HFFc6 (cell line): Measurements from ENCODE around the gene PAPSS2. TPM values are rescaled to one million over a fixed set of nuclear protein-coding genes. Genes with fewer than 3 reads are reported as not detected.

Experiments used
- DNase-seq: peaks from one replicate; pipeline ENCODE4 v3.0.0-alpha.2; 2018
- H3K27ac Mint-ChIP-seq: 2 replicates; pipeline ENCODE4 v1.8.0; 2020; ENCODE audit warnings: mild to moderate bottlenecking, mixed read lengths
- H3K27me3 Mint-ChIP-seq: 2 replicates; pipeline ENCODE4 v1.8.0; 2021; ENCODE audit warnings: mild to moderate bottlenecking, moderate library complexity, mixed read lengths; ENCODE audit not compliant: insufficient read depth
- H3K36me3 Mint-ChIP-seq: 2 replicates; pipeline ENCODE4 v1.8.0; 2021; ENCODE audit warnings: low read depth, mixed read lengths
- H3K4me1 Mint-ChIP-seq: 2 replicates; pipeline ENCODE4 v1.8.0; 2020; ENCODE audit warnings: low read depth, mixed read lengths
- H3K4me3 Mint-ChIP-seq: 2 replicates; pipeline ENCODE4 v1.8.0; 2020; ENCODE audit warnings: mild to moderate bottlenecking, moderate library complexity, mixed read lengths
- H3K9me3 Mint-ChIP-seq: 2 replicates; pipeline ENCODE4 v1.8.0; 2020; ENCODE audit warnings: mild to moderate bottlenecking, mixed read lengths
- total RNA-seq, 6 experiments: library from RNA; stranded (reverse); fragmentation: NEBNext Ultra II Directional; extraction: Animal tissue kit (Norgen Biotek cat#: 25700); gene quantifications; 2 replicates in 1 of 6; 3 replicates in 5 of 6; pipeline ENCODE4 v1.2.3, GENCODE V29; 2021
- TF ChIP-seq, protein P1 (sequence below): fragments of 200-600 bp; sonication (generic); IDR thresholded peaks from 2 replicates; pipeline ENCODE4 v1.5.0; 2021; ENCODE audit warnings: antibody characterized with exemption, mild to moderate bottlenecking

The PAPSS2 gene
- total RNA-seq, 6 experiments from 2014 or later, result 388 to 630 (median 429) TPM

GRCh38 chr10:87636313-87636915, 23.3 kb upstream of the PAPSS2 start:
- Mint-ChIP-seq H3K4me3 (0 out of 2 replicates have a peak overlapping the region, but pooled peaks have one; percentile 18), H3K36me3 (peaks cover 6% of the 10 kb centered on the region; the same call in 1 of the 2 replicates), H3K27me3 (peaks cover 2% of the 10 kb centered on the region; the same call in 1 of the 2 replicates), H3K4me1 (peaks cover 41% of the 10 kb centered on the region), H3K9me3 (no peaks in the 10 kb centered on the region), H3K27ac (peak overlapping the region; percentile 71; the same call in 1 of the 2 replicates)
- TF ChIP-seq, protein P1, sequence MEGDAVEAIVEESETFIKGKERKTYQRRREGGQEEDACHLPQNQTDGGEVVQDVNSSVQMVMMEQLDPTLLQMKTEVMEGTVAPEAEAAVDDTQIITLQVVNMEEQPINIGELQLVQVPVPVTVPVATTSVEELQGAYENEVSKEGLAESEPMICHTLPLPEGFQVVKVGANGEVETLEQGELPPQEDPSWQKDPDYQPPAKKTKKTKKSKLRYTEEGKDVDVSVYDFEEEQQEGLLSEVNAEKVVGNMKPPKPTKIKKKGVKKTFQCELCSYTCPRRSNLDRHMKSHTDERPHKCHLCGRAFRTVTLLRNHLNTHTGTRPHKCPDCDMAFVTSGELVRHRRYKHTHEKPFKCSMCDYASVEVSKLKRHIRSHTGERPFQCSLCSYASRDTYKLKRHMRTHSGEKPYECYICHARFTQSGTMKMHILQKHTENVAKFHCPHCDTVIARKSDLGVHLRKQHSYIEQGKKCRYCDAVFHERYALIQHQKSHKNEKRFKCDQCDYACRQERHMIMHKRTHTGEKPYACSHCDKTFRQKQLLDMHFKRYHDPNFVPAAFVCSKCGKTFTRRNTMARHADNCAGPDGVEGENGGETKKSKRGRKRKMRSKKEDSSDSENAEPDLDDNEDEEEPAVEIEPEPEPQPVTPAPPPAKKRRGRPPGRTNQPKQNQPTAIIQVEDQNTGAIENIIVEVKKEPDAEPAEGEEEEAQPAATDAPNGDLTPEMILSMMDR, result no peak
- DNase-seq, result no peak

- H3K27me3 Mint-ChIP-seq, result peaks cover 4% of the 10 kb centered on the region
- TF ChIP-seq, protein P1, result no peak
- no peaks in the 10 kb centered on the region for H3K9me3 Mint-ChIP-seq
- no peak overlapping the region for H3K4me3 Mint-ChIP-seq
- H3K27ac Mint-ChIP-seq, result no peak overlapping the region
- H3K4me1 Mint-ChIP-seq, result peaks cover 34% of the 10 kb centered on the region
- no peak for DNase-seq
- H3K36me3 Mint-ChIP-seq, result peaks cover 6% of the 10 kb centered on the region; the same call in 1 of the 2 replicates
Observed at GRCh38 chr10:87639493-87639892, 20.2 kb upstream of the PAPSS2 start.

GRCh38 chr10:87640043-87640442, 19.6 kb upstream of the PAPSS2 start:
- TF ChIP-seq, protein P1, result no peak
- Mint-ChIP-seq H3K27ac (no peak overlapping the region), H3K9me3 (no peaks in the 10 kb centered on the region), H3K27me3 (peaks cover 4% of the 10 kb centered on the region), H3K4me3 (no peak overlapping the region), H3K36me3 (peaks cover 6% of the 10 kb centered on the region; the same call in 1 of the 2 replicates), H3K4me1 (peaks cover 29% of the 10 kb centered on the region)
- no peak for DNase-seq

DNA sequence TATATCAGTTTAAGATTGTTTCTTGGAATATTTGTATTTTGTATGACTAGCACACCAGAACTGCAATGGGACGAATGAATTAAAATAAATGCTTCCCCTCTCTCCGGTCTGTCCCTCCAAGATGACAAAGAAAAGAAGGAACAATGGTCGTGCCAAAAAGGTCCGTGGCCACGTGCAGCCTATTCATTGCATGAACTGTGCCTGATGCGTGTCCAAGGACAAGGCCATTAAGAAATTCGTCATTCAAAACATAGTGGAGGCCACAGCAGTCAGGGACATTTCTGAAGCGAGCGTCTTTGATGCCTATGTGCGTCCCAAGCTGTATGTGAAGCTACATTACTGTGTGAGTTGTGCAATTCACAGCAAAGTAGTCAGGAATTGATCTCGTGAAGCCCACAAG, 17.2 kb upstream of the PAPSS2 start:
- TF ChIP-seq, protein P1, result no peak
- Mint-ChIP-seq H3K36me3 (no peaks in the 10 kb centered on the region), H3K4me3 (no peak overlapping the region), H3K27ac (no peak overlapping the region), H3K9me3 (no peaks in the 10 kb centered on the region), H3K27me3 (peaks cover 4% of the 10 kb centered on the region), H3K4me1 (peaks cover 15% of the 10 kb centered on the region)
- no peak for DNase-seq

GRCh38 chr10:87642988-87643387, 16.7 kb upstream of the PAPSS2 start:
- TF ChIP-seq, protein P1, result no peak
- Mint-ChIP-seq H3K36me3 (no peaks in the 10 kb centered on the region), H3K27ac (no peak overlapping the region), H3K27me3 (peaks cover 4% of the 10 kb centered on the region), H3K4me3 (no peak overlapping the region), H3K9me3 (no peaks in the 10 kb centered on the region), H3K4me1 (peaks cover 15% of the 10 kb centered on the region)
- DNase-seq, result no peak
